ENCODE data around the gene CSNK1G1.

Gene CSNK1G1

GRCh38 chr15:64137226-64137833 is 218.6 kb downstream of the CSNK1G1 start:
- TF ChIP-seq, protein P1, sequence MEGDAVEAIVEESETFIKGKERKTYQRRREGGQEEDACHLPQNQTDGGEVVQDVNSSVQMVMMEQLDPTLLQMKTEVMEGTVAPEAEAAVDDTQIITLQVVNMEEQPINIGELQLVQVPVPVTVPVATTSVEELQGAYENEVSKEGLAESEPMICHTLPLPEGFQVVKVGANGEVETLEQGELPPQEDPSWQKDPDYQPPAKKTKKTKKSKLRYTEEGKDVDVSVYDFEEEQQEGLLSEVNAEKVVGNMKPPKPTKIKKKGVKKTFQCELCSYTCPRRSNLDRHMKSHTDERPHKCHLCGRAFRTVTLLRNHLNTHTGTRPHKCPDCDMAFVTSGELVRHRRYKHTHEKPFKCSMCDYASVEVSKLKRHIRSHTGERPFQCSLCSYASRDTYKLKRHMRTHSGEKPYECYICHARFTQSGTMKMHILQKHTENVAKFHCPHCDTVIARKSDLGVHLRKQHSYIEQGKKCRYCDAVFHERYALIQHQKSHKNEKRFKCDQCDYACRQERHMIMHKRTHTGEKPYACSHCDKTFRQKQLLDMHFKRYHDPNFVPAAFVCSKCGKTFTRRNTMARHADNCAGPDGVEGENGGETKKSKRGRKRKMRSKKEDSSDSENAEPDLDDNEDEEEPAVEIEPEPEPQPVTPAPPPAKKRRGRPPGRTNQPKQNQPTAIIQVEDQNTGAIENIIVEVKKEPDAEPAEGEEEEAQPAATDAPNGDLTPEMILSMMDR (conservative IDR thresholded peaks at IDR 0.05; ENCODE audit: low read length) = no peak
- no peak for DNase-seq (ENCODE audit: low read depth)
- H3K4me3 ChIP-seq (ENCODE audit: low read length) = no peak overlapping the region

- TF ChIP-seq, protein P1 (conservative IDR thresholded peaks at IDR 0.05; ENCODE audit: low read length) = no peak
- no peak for DNase-seq (ENCODE audit: low read depth)
- H3K4me3 ChIP-seq (ENCODE audit: low read length) = no peak overlapping the region
Measured at GRCh38 chr15:64136347-64136746, 219.6 kb downstream of the CSNK1G1 start.

DNA sequence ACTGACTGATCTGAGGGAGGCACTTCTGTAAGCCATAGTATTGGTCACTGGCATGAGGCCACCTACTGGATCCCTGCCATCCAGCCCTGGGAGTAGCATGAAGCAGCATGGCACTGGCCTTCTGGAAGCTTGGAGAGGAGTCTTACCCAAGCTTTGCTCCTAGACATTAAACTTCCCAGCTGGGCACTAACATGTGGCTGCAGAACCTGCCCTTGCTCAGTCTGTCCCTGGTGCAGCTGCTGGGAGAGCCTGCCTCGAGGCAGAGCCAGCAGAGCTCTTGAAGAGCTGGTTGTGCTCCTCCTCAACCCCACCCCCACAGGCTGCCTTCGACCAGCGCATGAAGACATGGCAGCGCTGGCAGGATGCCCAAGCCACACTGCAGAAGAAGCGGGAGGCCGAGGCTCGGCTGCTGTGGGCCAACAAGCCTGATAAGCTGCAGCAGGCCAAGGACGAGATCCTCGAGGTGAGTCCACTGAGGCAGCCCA is 221.6 kb downstream of the CSNK1G1 start:
- DNase-seq (ENCODE audit: low read depth) = peak; percentile 39
- no peak overlapping the region for H3K4me3 ChIP-seq (ENCODE audit: low read length)
- TF ChIP-seq, protein P1 (conservative IDR thresholded peaks at IDR 0.05; ENCODE audit: low read length) = no peak

- no peak for DNase-seq (ENCODE audit: low read depth)
- TF ChIP-seq, protein P1 (conservative IDR thresholded peaks at IDR 0.05; ENCODE audit: low read length) = no peak
- H3K4me3 ChIP-seq (ENCODE audit: low read length) = no peak overlapping the region
Measured at GRCh38 chr15:64133623-64134344, 222.2 kb downstream of the CSNK1G1 start.

GRCh38 chr15:64132217-64132616 is 223.8 kb downstream of the CSNK1G1 start:
- H3K4me3 ChIP-seq (ENCODE audit: low read length) = no peak overlapping the region
- TF ChIP-seq, protein P1 (conservative IDR thresholded peaks at IDR 0.05; ENCODE audit: low read length) = no peak
- no peak for DNase-seq (ENCODE audit: low read depth)

- H3K4me3 ChIP-seq (ENCODE audit: low read length) = no peak overlapping the region
- TF ChIP-seq, protein P1 (conservative IDR thresholded peaks at IDR 0.05; ENCODE audit: low read length) = no peak
- no peak for DNase-seq (ENCODE audit: low read depth)
Measured at GRCh38 chr15:64131547-64131946, 224.4 kb downstream of the CSNK1G1 start.

DNA sequence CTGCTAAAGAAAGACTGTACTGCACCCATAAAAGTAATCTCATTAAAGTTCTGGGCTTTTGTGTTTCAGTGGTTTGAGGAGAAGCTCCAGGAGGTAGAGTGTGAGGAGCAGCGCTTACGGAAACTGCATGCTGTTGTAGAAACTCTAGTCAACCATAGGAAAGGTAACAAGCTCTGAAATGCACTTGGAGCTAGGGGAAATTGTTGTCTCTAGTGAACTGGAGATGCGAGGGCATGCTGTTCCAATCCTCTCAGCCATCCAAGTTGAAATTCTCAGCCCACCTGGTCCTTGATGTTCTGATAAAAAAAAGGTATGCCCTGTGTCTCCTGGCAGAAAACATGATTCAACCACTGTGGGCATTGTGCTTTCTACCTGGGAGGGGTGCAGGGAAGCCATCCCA is 225.8 kb downstream of the CSNK1G1 start:
- DNase-seq (ENCODE audit: low read depth) = no peak
- no peak overlapping the region for H3K4me3 ChIP-seq (ENCODE audit: low read length)
- TF ChIP-seq, protein P1 (conservative IDR thresholded peaks at IDR 0.05; ENCODE audit: low read length) = no peak

Data from AG10803 (cell line).